Subcutaneous adipose tissue (tissue), 4 donors: ENCODE results near the gene HOXA5. TPM values are rescaled to one million over a fixed set of nuclear protein-coding genes. Genes with fewer than 3 reads are reported as not detected.

Experiments
- total RNA-seq, 4 donors: library from RNA; depleted of rRNA; stranded (reverse); fragments of >200 nt; gene quantifications; one replicate each; pipeline ENCODE4 v1.1.0, GENCODE V29; 2016
- TF ChIP-seq, protein P1 (sequence below): fragments of 450-650 bp; IDR thresholded peaks from one replicate; pipeline ENCODE4 v1.5.1; 2016; ENCODE audit warnings: low read depth, mild to moderate bottlenecking, control low read depth, antibody characterized with exemption, moderate library complexity

The HOXA5 gene
- total RNA-seq, 4 donors from 2014 or later: 2.9 to 6.4 (median 4.7) TPM

DNA sequence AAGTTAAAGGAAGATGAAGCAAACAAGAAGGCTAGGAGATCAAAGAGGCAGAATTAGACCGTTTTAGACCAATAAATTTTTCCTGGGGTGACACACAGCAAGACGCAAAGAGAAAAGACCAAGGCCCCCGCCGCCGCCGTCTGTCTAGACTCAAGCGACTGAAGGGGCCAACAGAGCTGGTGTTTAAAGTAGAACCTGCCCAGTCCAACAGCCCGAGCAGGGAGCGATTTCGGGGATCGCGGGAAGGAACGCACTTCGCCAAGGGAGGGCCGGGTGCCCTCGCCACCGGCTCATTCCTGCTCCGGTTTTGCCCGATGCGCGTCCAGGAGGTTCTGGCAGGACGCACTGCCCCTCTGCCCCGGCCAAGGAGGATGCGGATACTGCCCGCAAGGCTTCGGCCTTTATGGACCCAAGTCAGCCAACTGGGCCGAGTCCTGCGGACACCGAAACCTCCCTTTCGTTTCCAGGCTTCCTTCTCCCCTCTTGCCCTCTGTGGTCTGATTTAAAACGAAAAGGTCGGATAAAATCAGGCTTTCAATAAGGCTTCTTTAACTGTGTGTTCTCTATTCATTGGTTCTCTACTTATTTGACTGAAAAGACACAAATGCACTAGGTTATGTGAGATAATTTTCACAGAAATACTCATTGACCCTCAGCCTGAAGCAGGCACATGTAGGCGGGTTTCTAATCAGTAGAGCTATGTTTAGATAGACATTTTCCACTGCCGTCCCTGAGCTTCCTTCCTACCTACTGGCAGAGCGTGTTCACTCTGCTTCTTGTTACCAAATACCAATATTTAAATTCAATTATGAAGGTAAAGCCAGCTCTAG is 15.2 kb upstream of the HOXA5 start:
- TF ChIP-seq, protein P1, sequence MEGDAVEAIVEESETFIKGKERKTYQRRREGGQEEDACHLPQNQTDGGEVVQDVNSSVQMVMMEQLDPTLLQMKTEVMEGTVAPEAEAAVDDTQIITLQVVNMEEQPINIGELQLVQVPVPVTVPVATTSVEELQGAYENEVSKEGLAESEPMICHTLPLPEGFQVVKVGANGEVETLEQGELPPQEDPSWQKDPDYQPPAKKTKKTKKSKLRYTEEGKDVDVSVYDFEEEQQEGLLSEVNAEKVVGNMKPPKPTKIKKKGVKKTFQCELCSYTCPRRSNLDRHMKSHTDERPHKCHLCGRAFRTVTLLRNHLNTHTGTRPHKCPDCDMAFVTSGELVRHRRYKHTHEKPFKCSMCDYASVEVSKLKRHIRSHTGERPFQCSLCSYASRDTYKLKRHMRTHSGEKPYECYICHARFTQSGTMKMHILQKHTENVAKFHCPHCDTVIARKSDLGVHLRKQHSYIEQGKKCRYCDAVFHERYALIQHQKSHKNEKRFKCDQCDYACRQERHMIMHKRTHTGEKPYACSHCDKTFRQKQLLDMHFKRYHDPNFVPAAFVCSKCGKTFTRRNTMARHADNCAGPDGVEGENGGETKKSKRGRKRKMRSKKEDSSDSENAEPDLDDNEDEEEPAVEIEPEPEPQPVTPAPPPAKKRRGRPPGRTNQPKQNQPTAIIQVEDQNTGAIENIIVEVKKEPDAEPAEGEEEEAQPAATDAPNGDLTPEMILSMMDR: no peak

DNA sequence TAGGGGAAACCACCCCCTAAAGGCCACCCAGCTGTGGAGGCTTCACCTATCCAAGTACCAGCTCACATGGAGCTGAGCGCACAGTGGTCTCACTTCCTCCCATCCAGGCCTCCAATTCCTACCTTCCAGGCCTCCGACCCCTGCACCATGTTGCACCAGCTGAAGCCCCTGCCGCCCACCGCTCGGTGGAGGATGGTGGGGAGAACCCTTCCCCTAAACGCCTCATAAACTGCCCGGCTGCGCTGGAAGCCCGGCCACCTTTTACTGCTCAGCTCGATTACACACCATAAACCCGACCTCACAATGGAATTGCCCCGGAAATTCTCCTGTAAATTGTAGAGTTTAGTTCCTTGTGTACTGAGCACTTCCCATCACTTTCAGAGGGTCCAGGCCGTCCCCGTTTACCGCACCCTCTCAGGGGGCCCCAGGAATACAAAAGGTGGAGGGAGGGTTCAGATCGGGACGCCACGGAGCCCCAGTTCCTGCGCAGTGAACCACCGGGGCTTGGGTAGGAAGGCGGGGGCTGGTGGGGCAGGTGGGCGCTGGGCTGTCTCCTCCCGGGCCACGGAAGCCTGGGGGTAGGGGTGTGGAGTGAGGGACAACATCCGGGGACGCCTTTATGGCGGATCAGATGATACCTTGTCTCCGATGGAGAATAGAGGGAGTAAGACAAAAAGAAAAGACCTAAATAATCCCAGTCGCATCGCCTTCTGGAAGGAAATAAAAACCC is 14.4 kb upstream of the HOXA5 start:
- TF ChIP-seq, protein P1: no peak

DNA sequence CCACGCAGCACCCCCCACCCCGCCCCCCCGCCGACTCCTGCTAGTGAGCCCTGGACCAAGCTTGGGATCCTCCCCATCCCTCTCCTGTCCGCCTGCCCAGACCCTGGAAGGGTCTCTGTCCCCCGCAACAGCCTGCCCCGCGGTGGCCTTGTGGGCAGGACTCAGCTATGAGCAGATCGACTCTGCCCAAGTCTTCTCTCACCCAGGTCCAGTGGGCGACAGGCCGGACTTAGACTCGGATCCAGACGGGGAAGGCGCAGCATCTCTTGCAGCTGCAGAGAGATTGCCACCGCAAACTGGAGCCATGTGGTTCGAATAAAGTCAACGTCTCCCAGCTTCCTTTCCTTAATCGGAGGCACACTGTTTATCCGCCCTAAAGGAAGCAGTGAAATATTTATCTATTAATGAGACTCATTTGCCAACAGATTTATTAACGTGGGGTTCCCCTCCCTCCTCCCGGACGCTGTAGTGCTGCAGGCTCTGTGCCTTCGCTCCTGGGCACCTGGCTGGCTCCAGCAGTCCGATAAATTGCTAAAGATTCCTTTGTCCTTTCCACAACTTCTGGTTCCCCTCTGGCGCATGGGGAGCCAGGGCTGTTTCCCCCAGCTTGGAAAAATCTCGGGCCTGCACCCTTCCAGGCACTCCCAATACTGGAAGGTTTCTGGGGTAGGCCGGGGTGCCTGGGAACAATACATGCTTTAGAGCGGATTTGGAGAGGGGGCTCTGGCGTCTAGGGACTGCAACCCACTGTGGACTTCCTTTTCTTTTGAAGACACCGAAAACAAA is 13.6 kb upstream of the HOXA5 start:
- TF ChIP-seq, protein P1: no peak

DNA sequence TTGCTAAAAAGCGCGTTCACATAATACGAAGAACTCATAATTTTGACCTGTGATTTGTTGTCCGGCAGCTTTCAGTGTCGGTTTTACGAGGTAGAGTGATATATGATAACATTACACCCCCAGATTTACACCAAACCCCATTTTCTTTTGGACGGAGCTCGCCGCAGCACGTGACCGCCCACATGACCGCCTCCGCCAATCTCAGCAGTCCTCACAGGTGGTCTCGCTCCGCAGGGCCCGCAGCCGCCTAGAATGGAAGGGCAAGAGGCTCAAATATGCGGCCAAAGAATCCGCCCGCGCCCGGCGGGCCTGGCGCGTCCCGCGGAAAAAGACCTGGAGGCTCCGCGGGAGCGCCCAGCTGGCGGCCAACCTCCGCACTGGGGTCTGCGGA is 13.0 kb upstream of the HOXA5 start, which contains the start of gene HOXA7:
HOXA7 (minus strand) TSS at position 168 of the 391 bp plus-strand sequence; CDS start at position 38, 130 bp downstream.
- TF ChIP-seq, protein P1: no peak

DNA sequence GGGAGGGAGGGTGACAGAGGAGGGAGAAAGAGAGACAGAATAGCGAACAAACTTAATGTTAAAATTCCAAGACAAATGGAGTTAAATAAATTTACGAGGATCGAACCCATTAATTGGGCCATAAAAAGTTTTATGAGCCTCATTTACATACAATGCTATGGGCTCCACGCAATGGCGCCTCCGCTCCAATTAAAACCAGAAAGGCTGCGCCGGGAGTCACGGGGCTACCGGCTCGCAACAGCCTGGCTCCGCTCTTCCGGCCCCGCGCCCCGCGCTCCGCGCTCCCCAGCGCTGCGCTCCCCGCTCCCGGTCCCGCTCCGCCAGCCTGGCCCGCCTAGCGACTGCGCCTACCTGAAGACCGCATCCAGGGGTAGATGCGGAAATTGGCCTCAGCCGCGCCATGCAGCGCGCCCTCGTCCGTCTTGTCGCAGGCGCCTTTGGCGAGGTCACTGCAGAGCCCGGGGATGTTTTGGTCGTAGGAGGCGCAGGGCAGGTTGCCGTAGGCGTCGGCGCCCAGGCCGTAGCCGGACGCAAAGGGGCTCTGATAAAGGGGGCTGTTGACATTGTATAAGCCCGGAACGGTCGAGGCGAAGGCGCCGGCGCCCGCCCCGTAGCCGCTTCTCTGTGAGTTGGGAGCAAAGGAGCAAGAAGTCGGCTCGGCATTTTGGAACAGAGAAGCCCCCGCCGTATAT is 12.5 kb upstream of the HOXA5 start:
- TF ChIP-seq, protein P1: no peak

DNA sequence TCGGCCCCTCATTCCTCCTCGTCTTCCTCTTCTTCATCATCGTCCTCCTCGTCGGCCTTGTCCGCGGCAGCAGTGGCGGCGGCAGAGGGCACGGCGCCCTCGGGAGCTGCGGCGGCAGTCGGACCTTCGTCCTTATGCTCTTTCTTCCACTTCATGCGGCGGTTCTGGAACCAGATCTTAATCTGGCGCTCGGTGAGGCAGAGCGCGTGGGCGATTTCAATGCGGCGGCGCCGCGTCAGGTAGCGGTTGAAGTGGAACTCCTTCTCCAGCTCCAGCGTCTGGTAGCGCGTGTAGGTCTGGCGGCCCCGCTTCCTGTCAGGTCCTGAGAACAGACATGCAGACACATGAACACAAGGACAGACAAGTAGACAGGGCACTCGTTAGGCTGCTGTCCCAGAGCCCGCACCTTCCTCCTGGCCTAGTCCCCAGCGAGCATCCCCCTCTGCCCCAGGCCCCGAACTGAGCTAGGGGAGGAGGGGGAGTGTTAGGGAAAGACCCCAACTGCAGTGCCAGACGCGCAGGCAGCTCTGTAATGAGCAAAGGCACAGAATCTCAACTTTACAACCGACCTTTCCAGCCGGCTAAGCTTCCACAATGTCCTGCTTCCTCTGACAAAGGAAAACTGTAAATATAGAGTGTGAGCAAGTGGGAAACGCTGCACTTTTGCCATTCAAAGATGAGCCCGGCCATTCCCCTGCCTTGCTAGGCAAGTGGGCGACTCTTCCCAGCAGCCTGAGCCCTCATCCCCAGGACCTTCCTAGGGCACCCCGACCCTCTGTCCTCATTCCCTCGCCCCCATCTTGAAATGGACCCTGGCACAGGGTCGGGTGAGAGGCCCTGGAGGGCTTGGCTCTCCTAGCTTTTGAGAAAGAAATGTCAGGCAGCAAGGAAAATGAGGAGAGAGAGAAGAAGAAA is 11.7 kb upstream of the HOXA5 start:
- TF ChIP-seq, protein P1: no peak
